ENCODE measurements around the gene RNPS1. TPM values are rescaled to one million over a fixed set of nuclear protein-coding genes. Genes with fewer than 3 reads are reported as not detected.

The RNPS1 gene
- polyA plus RNA-seq, 3 donors from 2014 or later, result 179 to 332 (median 189) TPM

GRCh38 chr16:2216330-2216729 lies 51.6 kb downstream of the RNPS1 start:
- Mint-ChIP-seq H3K27ac (peak overlapping the region in 1 of 6 donors; percentile 40), H3K4me1 (peaks cover 13 to 18% of the 10 kb centered on the region in 2 donors), H3K4me3 (peak overlapping the region; percentile 44 to 58 (median 56)), H3K36me3 (no peaks in the 10 kb centered on the region), H3K9me3 (no peaks in the 10 kb centered on the region), H3K27me3 (ENCODE audit: low read depth in 3 of 3) (peaks cover 4 to 13% (median 8%) of the 10 kb centered on the region in 3 donors)
- no peak for DNase-seq

- DNase-seq, result no peak
- H3K27me3 Mint-ChIP-seq (ENCODE audit: low read depth in 3 of 3), result peaks cover 4 to 13% (median 8%) of the 10 kb centered on the region in 3 donors
- H3K9me3 Mint-ChIP-seq, result no peaks in the 10 kb centered on the region
These were observed 53.3 kb downstream of the RNPS1 start, which contains the start of gene PGP for GRCh38 chr16:2214719-2214968. PGP (minus strand) TSS chr16:2214840; CDS start chr16:2214777, 63 bp downstream.

DNA sequence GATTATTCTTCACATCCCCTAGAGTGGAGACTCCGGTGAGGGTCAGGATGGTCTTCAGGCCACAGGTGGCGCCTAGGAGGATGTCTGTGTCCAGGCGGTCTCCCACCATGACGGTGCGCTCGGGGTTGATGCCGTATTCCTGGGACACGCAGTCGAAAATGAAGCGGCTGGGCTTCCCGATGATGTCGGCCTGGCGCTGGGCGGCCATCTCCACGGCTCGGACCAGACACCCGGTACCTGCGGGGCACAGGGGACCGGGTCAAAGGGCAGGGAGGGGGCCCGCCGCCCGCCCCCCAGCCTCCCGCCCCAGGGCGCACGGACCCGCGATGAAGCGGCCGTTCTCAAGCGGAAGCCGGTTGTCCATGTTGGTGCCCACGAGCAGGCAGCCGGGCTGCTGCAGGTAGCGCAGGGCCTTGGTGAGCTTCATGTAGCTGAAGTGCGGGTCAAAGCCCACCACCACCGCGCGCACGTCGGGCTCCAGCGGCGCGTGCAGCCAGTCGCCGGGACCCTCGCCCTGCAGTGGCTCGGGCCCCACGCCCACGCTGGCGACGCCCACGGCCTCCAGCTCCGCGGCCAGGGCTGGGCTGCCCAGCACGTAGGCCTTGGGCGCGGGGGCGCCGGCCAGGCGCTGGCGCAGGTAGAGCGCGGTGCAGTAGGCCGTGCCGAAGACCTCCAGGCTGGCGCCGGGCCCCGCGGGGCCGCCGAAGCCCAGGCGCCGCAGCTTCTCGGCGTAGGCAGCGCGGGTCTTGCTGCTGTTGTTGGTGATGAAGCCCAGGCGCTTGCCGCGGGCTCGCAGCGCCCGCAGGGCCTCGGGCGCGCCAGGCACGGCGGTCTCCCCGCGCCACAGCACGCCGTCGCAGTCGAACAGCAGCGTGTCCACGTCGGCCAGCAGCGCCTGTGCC lies 53.9 kb downstream of the RNPS1 start:
- peak overlapping the region in 2 of 6 donors; percentile 34 to 42 for H3K27ac Mint-ChIP-seq
- no peak for DNase-seq

More at GRCh38 chr16:2214719-2214968, 53.3 kb downstream of the RNPS1 start, which contains the start of gene PGP:
- H3K4me1 Mint-ChIP-seq, result peaks cover 13 to 18% of the 10 kb centered on the region in 2 donors
- peak within 1 kb of the TSS; percentile 75 to 91 (median 88) for H3K27ac Mint-ChIP-seq
- no peaks in the 10 kb centered on the region for H3K36me3 Mint-ChIP-seq
- peak within 1 kb of the TSS; percentile 86 to 92 (median 88) for H3K4me3 Mint-ChIP-seq

DNA sequence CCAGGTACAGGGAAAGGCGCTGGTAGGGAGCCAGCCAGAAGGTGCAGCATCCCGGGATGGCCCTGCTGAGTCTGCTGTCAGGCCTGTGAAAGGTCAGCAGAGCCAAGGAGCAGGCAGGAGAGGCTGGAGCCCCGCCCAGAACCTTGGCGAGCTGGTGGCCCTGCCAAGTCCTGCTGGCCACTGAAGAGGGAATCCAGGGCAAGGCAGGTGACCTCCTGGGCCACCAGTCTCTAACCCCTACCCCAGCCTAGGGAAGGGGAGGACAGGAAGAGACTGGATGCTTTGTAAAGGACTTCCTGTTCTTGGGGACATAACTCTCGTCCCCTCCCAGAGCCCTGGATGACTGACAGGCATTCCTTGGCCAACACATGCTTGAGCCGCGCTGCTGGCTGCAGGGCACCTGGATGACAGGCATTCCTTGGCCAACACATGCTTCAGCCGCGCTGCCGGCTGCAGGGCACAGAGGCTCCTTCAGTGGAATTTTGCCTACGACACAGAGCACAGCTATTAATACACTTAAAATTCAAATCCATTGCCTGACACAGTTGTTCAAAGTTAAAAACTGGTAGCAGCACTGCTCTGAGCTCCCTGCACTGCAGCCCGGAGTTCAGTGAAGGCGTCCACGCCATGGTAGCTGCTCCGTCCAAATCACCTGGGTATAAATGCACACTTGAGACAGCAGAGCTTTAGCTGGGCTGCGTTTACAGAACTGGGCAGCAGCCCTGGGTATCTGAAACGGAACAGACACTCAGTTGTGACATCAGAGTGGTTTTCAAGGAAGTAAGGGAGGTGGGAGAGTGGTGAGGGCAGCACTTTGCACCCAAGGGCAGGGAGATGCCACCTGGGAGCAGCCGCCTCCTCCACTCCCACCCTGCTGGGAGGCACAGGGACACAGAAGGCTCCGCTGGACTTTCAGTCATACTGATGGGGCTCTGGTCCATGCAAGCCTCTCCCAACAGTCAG lies 55.3 kb downstream of the RNPS1 start:
- no peaks in the 10 kb centered on the region for H3K9me3 Mint-ChIP-seq
- peaks cover 15 to 19% of the 10 kb centered on the region in 2 donors for H3K4me1 Mint-ChIP-seq
- peaks cover 0 to 2% (median 0%) of the 10 kb centered on the region in 3 donors for H3K36me3 Mint-ChIP-seq
- H3K4me3 Mint-ChIP-seq, result peak overlapping the region; percentile 70 to 76 (median 74)
- H3K27ac Mint-ChIP-seq, result peak overlapping the region in 1 of 6 donors; percentile 71
- no peak for DNase-seq
- peaks cover 4 to 13% (median 8%) of the 10 kb centered on the region in 3 donors for H3K27me3 Mint-ChIP-seq (ENCODE audit: low read depth in 3 of 3)

More for the DNA sequence above, 53.9 kb downstream of the RNPS1 start:
- peak overlapping the region; percentile 70 to 76 (median 74) for H3K4me3 Mint-ChIP-seq
- H3K36me3 Mint-ChIP-seq, result no peaks in the 10 kb centered on the region
- H3K9me3 Mint-ChIP-seq, result no peaks in the 10 kb centered on the region
- peaks cover 4 to 13% (median 8%) of the 10 kb centered on the region in 3 donors for H3K27me3 Mint-ChIP-seq (ENCODE audit: low read depth in 3 of 3)
- H3K4me1 Mint-ChIP-seq, result peaks cover 13 to 18% of the 10 kb centered on the region in 2 donors

GRCh38 chr16:2211923-2212347 lies 56.0 kb downstream of the RNPS1 start:
- Mint-ChIP-seq H3K4me3 (peak overlapping the region in 3 of 5 donors; percentile 17 to 36 (median 33)), H3K36me3 (peaks cover 0 to 6% (median 0%) of the 10 kb centered on the region in 3 donors), H3K9me3 (no peaks in the 10 kb centered on the region), H3K27ac (peak overlapping the region in 1 of 6 donors; percentile 40), H3K4me1 (peaks cover 19 to 24% of the 10 kb centered on the region in 2 donors), H3K27me3 (ENCODE audit: low read depth in 3 of 3) (peaks cover 4 to 13% (median 11%) of the 10 kb centered on the region in 3 donors)
- no peak for DNase-seq

DNA sequence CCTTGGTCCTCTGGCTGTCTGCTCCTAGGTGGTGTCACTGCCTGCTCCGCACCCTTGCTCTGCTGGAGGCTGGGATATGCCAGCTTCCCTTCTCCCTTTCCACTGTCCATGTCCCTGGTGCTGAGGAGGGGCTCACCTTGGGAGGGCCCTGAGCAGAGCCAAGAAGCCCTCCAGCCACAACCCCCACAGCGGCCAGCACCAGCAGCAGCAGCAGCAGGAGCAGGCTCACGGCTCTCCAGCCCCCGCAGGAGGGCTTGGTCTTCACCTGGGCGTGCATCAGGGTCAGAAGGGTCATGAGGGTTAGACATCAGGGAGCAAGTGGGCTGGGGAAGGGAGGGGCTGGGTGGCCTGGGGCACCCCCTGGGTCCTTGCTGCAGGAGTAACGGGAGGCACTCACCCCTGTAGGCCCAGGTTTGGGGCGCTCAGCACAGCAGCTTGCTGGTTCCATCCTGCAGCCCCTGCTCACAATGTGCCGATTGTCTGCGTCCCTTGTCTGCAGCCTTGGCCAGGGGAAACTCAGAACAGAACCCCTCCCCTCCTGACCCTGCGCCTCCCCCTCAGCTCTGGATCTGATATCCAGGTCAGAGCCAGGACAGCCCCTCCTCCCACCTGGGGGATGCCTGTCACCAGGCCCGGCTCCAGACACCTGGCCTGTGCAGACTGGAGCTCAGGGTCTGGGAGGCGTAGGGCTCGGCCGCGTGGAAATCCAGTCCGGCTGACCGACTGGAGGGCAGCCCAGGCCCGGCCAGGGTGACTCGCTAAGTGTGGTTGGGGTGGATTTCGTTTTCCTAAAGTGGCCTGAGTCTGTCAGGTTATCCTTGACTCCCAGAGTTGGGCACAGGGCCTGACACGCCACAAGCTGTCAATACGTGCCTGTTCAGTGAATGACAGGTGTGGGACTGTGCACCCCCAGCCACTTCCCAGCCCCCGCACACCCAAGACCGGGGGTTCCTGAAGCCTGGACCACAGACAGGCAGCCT lies 57.2 kb downstream of the RNPS1 start, which contains the start of gene BRICD5:
BRICD5 (minus strand) TSS at position 478 of the 980 bp plus-strand sequence; CDS start at position 448, 30 bp downstream.
- Mint-ChIP-seq H3K27me3 (ENCODE audit: low read depth in 3 of 3) (peaks cover 4 to 16% (median 11%) of the 10 kb centered on the region in 3 donors), H3K27ac (no peak within 1 kb of the TSS), H3K4me1 (peaks cover 24 to 30% of the 10 kb centered on the region in 2 donors), H3K9me3 (no peaks in the 10 kb centered on the region), H3K4me3 (no peak within 1 kb of the TSS), H3K36me3 (peaks cover 0 to 6% (median 0%) of the 10 kb centered on the region in 3 donors)
- DNase-seq, result no peak

DNA sequence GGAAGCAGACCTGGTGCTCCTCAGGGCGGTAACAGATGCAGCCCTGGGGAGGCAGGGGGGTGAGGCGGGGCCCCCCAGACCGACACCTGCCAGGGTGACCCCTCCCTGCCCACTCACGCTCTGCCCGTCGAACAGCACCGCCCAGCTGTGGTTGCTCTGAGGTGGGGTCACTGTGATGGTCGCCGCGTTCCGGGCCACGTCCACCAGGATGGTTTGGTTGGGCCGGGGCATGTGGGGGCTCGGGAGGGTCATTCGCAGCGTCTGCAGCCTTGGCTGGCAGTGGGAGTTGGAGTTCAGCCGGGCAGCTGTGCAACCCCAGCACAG lies 58.0 kb downstream of the RNPS1 start:
- Mint-ChIP-seq H3K4me3 (no peak overlapping the region), H3K9me3 (no peaks in the 10 kb centered on the region), H3K27ac (no peak overlapping the region), H3K27me3 (ENCODE audit: low read depth in 3 of 3) (peaks cover 4 to 17% (median 12%) of the 10 kb centered on the region in 3 donors), H3K4me1 (peaks cover 24% of the 10 kb centered on the region in 2 donors), H3K36me3 (peaks cover 0 to 6% (median 0%) of the 10 kb centered on the region in 3 donors)
- DNase-seq, result no peak

- H3K9me3 Mint-ChIP-seq, result no peaks in the 10 kb centered on the region
- H3K36me3 Mint-ChIP-seq, result peaks cover 0 to 6% (median 0%) of the 10 kb centered on the region in 3 donors
- no peak overlapping the region for H3K27ac Mint-ChIP-seq
- H3K27me3 Mint-ChIP-seq (ENCODE audit: low read depth in 3 of 3), result peaks cover 2 to 17% (median 10%) of the 10 kb centered on the region in 3 donors
- no peak overlapping the region for H3K4me3 Mint-ChIP-seq
- DNase-seq, result no peak
- H3K4me1 Mint-ChIP-seq, result peaks cover 29 to 30% of the 10 kb centered on the region in 2 donors
These were observed 58.5 kb downstream of the RNPS1 start for GRCh38 chr16:2209258-2210008.

DNA sequence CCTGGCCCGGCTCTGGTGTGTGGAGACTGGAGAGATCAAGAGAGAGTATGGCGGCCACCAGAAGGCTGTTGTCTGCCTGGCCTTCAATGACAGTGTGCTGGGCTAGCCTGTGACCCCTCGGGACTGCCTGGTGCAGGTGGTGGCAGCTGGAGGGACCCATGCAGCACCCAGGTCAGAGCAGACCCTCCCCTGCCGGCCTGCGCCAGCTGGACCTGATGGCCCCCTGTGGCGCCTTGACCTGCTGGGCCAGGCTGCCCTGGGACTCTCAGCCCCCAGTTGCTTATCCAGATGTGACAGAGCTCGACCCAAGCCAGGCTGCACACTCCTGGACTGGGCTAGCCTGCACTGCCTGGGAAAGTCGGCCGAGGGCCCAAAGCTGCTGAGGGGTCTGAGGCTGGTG lies 59.2 kb downstream of the RNPS1 start:
- Mint-ChIP-seq H3K27ac (no peak overlapping the region), H3K36me3 (peaks cover 0 to 6% (median 0%) of the 10 kb centered on the region in 3 donors), H3K4me1 (peaks cover 31% of the 10 kb centered on the region in 2 donors), H3K9me3 (no peaks in the 10 kb centered on the region), H3K4me3 (no peak overlapping the region), H3K27me3 (ENCODE audit: low read depth in 3 of 3) (peaks cover 2 to 17% (median 10%) of the 10 kb centered on the region in 3 donors)
- DNase-seq, result no peak

DNA sequence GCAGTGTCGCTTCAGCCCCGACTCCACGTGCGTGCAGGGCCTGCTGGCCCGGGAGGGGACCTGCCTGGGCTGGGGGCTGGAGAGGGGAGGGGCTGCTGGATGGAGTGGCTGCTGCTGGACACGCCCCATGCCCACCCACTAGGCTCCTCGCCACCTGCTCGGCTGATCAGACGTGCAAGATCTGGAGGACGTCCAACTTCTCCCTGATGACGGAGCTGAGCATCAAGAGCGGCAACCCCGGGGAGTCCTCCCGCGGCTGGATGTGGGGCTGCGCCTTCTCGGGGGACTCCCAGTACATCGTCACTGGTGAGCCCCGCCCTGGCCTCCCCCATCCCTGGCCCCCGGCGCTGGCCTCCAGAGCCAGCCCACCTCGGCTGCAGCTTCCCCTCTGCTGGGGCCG lies 59.6 kb downstream of the RNPS1 start:
- Mint-ChIP-seq H3K4me1 (peaks cover 26 to 29% of the 10 kb centered on the region in 2 donors), H3K27ac (no peak overlapping the region), H3K4me3 (no peak overlapping the region), H3K9me3 (no peaks in the 10 kb centered on the region), H3K36me3 (peaks cover 0 to 6% (median 0%) of the 10 kb centered on the region in 3 donors), H3K27me3 (ENCODE audit: low read depth in 3 of 3) (peaks cover 5 to 16% (median 7%) of the 10 kb centered on the region in 3 donors)
- no peak for DNase-seq

DNA sequence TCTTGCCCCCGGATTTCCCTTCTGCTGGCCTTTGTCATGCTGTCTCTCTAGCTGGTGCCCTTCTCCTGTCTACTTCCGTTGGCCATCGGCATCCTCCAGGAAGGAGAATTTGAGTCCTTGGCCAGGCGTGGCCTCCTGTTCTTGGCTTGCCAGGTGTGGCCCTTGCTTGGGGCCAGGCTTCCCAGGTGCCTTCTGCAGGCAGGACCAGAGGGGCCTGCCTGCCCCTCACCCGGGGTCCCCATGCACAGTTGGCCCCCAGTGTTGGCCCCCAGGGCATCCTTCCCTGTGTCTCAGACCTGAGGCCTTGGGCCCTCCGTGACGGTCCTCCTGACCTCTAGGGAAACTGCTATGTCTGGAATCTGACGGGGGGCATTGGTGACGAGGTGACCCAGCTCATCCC lies 60.1 kb downstream of the RNPS1 start:
- H3K27me3 Mint-ChIP-seq (ENCODE audit: low read depth in 3 of 3), result peaks cover 5 to 12% (median 7%) of the 10 kb centered on the region in 3 donors
- H3K36me3 Mint-ChIP-seq, result peaks cover 0 to 6% (median 0%) of the 10 kb centered on the region in 3 donors

More for the DNA sequence above, 60.1 kb downstream of the RNPS1 start:
- Mint-ChIP-seq H3K4me1 (peaks cover 22 to 26% of the 10 kb centered on the region in 2 donors), H3K9me3 (no peaks in the 10 kb centered on the region), H3K4me3 (peak overlapping the region in 4 of 5 donors; percentile 44 to 73 (median 63)), H3K27ac (peak overlapping the region in 5 of 6 donors; percentile 25 to 69 (median 62))
- DNase-seq, result no peak
